HepG2 (cell line): ENCODE measurements around the gene FLAD1.

ENCODE experiments used
- CTCF ChIP-seq: sonication (generic); formaldehyde crosslinking; IDR thresholded peaks from 2 replicates; pipeline ENCODE4 v1.5.0; 2020; ENCODE audit warnings: mild to moderate bottlenecking, missing genetic modification reagents, moderate library complexity
- DDIT3 ChIP-seq: sonication (generic); formaldehyde crosslinking; IDR thresholded peaks from 2 replicates; pipeline ENCODE4 v1.4.0; 2020; ENCODE audit warnings: mild to moderate bottlenecking, missing genetic modification reagents
- HNRNPLL ChIP-seq: fragments of 200-400 bp; formaldehyde crosslinking; IDR thresholded peaks from 2 replicates; pipeline ENCODE4 v1.6.1; 2017; ENCODE audit warnings: mild to moderate bottlenecking, low read depth, low read length; ENCODE audit not compliant: poor library complexity, severe bottlenecking
- IRF9 ChIP-seq: sonication (generic); formaldehyde crosslinking; IDR thresholded peaks from 2 replicates; pipeline ENCODE4 v1.8.0; 2022; ENCODE audit warnings: missing genetic modification reagents, mild to moderate bottlenecking, borderline replicate concordance
- PHF8 ChIP-seq: sonication (generic); formaldehyde crosslinking; IDR thresholded peaks from 2 replicates; pipeline ENCODE4 v1.5.0; 2020; ENCODE audit warnings: missing genetic modification reagents
- SMARCC2 ChIP-seq: fragments of 450-650 bp; IDR thresholded peaks from 2 replicates; pipeline ENCODE4 v1.6.1; 2017; ENCODE audit warnings: antibody characterized with exemption, mild to moderate bottlenecking
- ZBTB40 ChIP-seq, 2 experiments: fragments of 450-650 bp in 1 of 2; sonication (generic) in 1 of 2; formaldehyde crosslinking in 1 of 2; IDR thresholded peaks; 2 replicates each; pipeline versions ENCODE4 v1.6.1 to v1.8.0; 2016 to 2022; ENCODE audit warnings: antibody characterized with exemption in 1 of 2, mild to moderate bottlenecking in 1 of 2, missing genetic modification reagents in 1 of 2
- ZBTB44 ChIP-seq: sonication (generic); formaldehyde crosslinking; IDR thresholded peaks from 2 replicates; pipeline ENCODE4 v1.4.0; 2020; ENCODE audit warnings: missing genetic modification reagents
- ZNF24 ChIP-seq: fragments of 450-650 bp; IDR thresholded peaks from 2 replicates; pipeline ENCODE4 v1.6.1; 2017; ENCODE audit warnings: antibody characterized with exemption, mild to moderate bottlenecking
- ZNF746 ChIP-seq: sonication (generic); formaldehyde crosslinking; IDR thresholded peaks from 2 replicates; pipeline ENCODE4 v1.8.0; 2022; ENCODE audit warnings: mild to moderate bottlenecking, missing genetic modification reagents

- TF ChIP-seq ZBTB44 (CRISPR knock-in tag) (no peak), IRF9 (CRISPR knock-in tag) (no peak), CTCF (CRISPR knock-in tag) (no peak), ZNF24 (no peak), DDIT3 (no peak), HNRNPLL (no peak), SMARCC2 (no peak), ZBTB40 (IDR thresholded peaks at IDR 0.05) (no peak), ZBTB40 (CRISPR knock-in tag; IDR thresholded peaks at IDR 0.05) (no peak), PHF8 (CRISPR knock-in tag) (no peak), ZNF746 (CRISPR knock-in tag) (no peak)
Observed at GRCh38 chr1:155018617-155019348, 35.6 kb downstream of the FLAD1 start.
